Type B pancreatic cell (in vitro differentiated cells): ENCODE data around the gene KRT80. TPM values are rescaled to one million over a fixed set of nuclear protein-coding genes. Genes with fewer than 3 reads are reported as not detected.
A peak's percentile ranks its signal among the peaks of the same experiment; 100 is the strongest.

ENCODE experiments used
- DNase-seq: peaks from one replicate; pipeline ENCODE4 v3.0.0; 2021; ENCODE audit warnings: mixed read lengths; ENCODE audit not compliant: unreplicated experiment; ENCODE audit errors: extremely low spot score
- H3K27ac Mint-ChIP-seq: 2 replicates; pipeline ENCODE4 v1.8.0; 2021; ENCODE audit warnings: mild to moderate bottlenecking, mixed read lengths
- H3K27me3 Mint-ChIP-seq: 2 replicates; pipeline ENCODE4 v1.8.0; 2021; ENCODE audit warnings: mixed read lengths
- H3K36me3 Mint-ChIP-seq: 2 replicates; pipeline ENCODE4 v1.8.0; 2021; ENCODE audit warnings: mixed read lengths
- H3K4me1 Mint-ChIP-seq: one replicate; pipeline ENCODE4 v1.8.0; 2021; ENCODE audit warnings: mixed read lengths; ENCODE audit not compliant: unreplicated experiment
- H3K4me3 Mint-ChIP-seq: 2 replicates; pipeline ENCODE4 v1.8.0; 2021; ENCODE audit warnings: mild to moderate bottlenecking, mixed read lengths
- H3K9me3 Mint-ChIP-seq: 2 replicates; pipeline ENCODE4 v1.8.0; 2021; ENCODE audit warnings: mixed read lengths
- total RNA-seq: library from RNA; stranded (reverse); gene quantifications from 2 replicates; pipeline ENCODE4 v1.2.1, GENCODE V29; 2021; ENCODE audit warnings: low replicate concordance
- TF ChIP-seq, protein P1 (sequence below): fragments of 200-600 bp; sonication (generic); conservative IDR thresholded peaks from 2 replicates; pipeline ENCODE4 v1.5.0; 2021; ENCODE audit warnings: antibody characterized with exemption, mild to moderate bottlenecking

Gene KRT80
- total RNA-seq, 1 donor from 2014 or later = 23.1 TPM

DNA sequence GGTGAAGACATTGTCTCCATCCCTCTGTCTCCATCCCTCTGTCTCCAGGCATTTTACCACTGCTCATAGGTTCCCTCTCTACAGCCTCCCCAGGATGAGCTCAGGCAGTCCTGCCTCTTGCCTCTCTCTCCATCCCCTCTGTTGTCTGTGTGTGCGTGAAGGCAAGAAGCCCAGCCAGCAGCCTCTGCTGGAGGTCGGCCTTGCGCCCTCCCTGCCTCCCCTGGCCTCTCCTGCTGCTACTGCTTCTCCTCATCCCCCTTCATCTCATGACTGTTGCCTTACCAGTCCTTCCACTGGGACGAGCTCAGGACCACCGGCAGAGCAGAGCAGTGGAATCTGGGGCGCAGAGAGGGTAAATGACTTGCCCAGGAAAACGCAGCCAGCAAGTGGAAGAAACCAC, 3.2 kb downstream of the KRT80 start:
- TF ChIP-seq, protein P1, sequence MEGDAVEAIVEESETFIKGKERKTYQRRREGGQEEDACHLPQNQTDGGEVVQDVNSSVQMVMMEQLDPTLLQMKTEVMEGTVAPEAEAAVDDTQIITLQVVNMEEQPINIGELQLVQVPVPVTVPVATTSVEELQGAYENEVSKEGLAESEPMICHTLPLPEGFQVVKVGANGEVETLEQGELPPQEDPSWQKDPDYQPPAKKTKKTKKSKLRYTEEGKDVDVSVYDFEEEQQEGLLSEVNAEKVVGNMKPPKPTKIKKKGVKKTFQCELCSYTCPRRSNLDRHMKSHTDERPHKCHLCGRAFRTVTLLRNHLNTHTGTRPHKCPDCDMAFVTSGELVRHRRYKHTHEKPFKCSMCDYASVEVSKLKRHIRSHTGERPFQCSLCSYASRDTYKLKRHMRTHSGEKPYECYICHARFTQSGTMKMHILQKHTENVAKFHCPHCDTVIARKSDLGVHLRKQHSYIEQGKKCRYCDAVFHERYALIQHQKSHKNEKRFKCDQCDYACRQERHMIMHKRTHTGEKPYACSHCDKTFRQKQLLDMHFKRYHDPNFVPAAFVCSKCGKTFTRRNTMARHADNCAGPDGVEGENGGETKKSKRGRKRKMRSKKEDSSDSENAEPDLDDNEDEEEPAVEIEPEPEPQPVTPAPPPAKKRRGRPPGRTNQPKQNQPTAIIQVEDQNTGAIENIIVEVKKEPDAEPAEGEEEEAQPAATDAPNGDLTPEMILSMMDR = no peak
- Mint-ChIP-seq H3K36me3 (no peaks in the 10 kb centered on the region), H3K27ac (no peak overlapping the region), H3K4me3 (no peak overlapping the region), H3K4me1 (peaks cover 21% of the 10 kb centered on the region), H3K9me3 (no peaks in the 10 kb centered on the region), H3K27me3 (no peaks in the 10 kb centered on the region)
- DNase-seq = no peak

DNA sequence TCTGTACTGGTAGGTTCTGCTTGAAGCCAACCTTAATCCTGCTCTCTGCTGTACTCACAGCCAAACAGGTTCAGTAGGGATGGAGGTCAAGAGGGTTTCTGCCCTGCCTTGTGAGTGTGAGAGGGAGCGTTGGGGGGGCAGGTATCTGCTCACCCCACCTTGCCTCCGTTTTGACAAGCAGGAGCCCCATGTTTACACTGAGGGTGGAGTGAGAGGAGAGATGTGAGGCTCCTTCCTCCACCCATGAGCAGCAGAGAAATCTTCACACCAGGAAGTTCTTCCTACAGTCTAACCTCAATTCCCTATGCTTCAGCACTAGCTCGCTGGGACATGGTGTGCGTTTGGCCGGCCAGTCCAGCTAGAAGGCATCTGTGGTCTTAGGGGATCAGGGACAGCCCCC, 4.2 kb downstream of the KRT80 start:
- no peak for DNase-seq
- Mint-ChIP-seq H3K4me1 (peaks cover 14% of the 10 kb centered on the region), H3K27me3 (no peaks in the 10 kb centered on the region), H3K4me3 (no peak overlapping the region), H3K36me3 (no peaks in the 10 kb centered on the region), H3K27ac (no peak overlapping the region), H3K9me3 (no peaks in the 10 kb centered on the region)
- TF ChIP-seq, protein P1 = no peak

DNA sequence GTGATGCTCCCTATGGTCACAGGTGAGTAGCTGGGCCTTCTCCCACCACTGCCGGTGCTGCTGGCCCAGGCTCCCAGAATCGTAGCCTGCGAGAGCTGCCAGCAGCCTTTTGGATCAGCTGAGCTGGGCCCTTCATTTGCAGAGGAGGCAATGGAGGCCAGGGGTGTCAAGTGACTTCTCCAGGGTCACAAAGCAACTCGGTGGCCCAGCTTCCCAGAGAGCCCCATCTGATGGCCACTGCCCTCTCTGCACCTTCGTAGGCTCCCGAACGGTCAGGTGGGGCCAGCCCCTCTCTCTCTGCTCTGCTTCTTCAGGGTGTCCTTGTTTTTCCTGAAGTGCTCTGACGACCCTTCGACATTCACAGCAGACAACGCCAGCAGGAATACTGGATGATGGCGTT, 4.6 kb downstream of the KRT80 start:
- Mint-ChIP-seq H3K9me3 (no peaks in the 10 kb centered on the region), H3K36me3 (no peaks in the 10 kb centered on the region), H3K4me3 (no peak overlapping the region), H3K27me3 (no peaks in the 10 kb centered on the region), H3K4me1 (peaks cover 10% of the 10 kb centered on the region), H3K27ac (no peak overlapping the region)
- no peak for DNase-seq
- TF ChIP-seq, protein P1 = no peak

DNA sequence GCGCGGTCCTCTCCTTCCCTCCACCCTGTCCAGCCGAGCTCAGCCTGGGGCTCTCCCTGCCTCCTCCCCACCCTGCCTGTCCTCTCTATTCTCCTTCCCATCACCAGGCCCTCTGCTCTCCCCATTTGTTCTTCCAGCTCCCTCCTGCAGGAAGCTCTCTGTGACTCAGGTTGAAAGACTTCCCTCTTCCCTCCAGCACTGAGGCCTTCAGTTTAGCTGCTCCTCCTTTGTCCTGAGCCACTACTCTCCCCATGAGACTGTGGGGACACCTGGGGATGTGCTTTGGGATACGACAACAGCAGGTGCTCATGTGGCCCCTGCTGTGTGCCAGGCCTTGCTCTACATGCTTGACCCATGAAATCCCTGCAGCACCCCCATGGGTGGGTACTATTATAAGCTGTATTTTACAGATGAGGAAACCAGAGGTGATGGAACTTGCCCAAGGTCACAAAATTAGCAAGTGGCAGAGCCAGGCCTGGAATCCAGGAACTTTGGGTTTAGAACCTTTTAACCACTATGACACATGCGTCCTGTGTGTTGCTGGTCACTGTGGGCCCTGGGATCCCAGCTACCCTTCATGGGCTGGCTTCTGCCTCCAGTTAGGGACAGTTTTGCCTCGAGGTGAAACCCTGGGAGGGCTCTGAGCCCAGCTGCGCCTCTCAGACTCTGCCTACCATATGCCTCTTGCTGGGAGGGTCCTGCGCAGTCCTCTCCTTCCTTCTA, 5.5 kb downstream of the KRT80 start:
- H3K9me3 Mint-ChIP-seq = no peaks in the 10 kb centered on the region
- no peaks in the 10 kb centered on the region for H3K27me3 Mint-ChIP-seq
- DNase-seq = no peak
- H3K4me1 Mint-ChIP-seq = peaks cover 17% of the 10 kb centered on the region
- TF ChIP-seq, protein P1 = no peak
- peak overlapping the region; percentile 67 for H3K4me3 Mint-ChIP-seq
- no peaks in the 10 kb centered on the region for H3K36me3 Mint-ChIP-seq
- H3K27ac Mint-ChIP-seq = peak overlapping the region; percentile 65

DNA sequence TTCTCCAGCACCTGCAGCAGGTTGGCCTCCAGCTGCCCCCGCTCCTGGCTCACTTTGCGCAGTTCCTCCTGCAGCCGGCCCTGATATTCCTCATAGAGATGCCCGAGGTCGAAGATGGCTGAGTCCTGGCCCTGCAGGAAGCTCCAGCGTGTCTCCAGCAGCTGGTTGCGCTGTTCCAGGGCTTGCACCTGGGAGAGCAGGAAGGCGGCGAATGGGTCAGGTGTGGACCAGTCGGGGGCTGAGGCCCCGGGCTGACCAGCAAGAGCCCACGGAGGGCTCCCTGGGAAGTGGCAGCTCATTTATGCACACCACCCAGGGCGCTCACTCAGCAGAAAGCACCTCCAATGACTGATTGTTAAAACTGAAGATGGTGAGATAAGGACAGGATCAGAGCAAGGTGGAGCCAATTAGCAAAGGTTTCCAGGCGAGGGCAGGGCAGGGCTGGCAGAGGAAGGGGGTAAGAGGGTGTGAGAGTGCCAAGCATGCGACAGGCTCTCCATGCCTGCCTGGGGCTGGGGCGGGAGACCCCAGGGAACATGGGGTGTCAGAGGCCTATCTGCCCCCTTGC, 6.3 kb downstream of the KRT80 start:
- TF ChIP-seq, protein P1 = no peak
- Mint-ChIP-seq H3K36me3 (no peaks in the 10 kb centered on the region), H3K9me3 (no peaks in the 10 kb centered on the region), H3K27me3 (peaks cover 2% of the 10 kb centered on the region), H3K4me3 (no peak overlapping the region), H3K4me1 (peaks cover 22% of the 10 kb centered on the region), H3K27ac (peak overlapping the region; percentile 65)
- DNase-seq = no peak
